ENCODE results near the gene GNAZ.

GRCh38 chr22:23114721-23115020, 44.4 kb downstream of the GNAZ start:
- TF ChIP-seq CTCF (IDR thresholded peaks at IDR 0.05; ENCODE audit: low read length): no peak
- TF ChIP-seq EZH2 (optimal IDR thresholded peaks at IDR 0.05; ENCODE audit: low read depth, low read length): no peak
